DOHH2 (cell line): ENCODE measurements around the gene TMEM186.

Experiments
- CTCF ChIP-seq: fragments of 200-600 bp; sonication (generic); IDR thresholded peaks from one replicate; pipeline ENCODE4 v1.5.1; 2014; ENCODE audit warnings: antibody characterized with exemption, mild to moderate bottlenecking, low read depth, low read length; ENCODE audit not compliant: poor library complexity, severe bottlenecking
- EZH2phosphoT487 ChIP-seq: fragments of 200-600 bp; sonication (generic); IDR thresholded peaks from 2 replicates; pipeline ENCODE4 v1.6.1; 2017; ENCODE audit warnings: borderline replicate concordance, mild to moderate bottlenecking, antibody characterized with exemption, low read length, moderate library complexity, mixed read lengths

GRCh38 chr16:8804313-8804712 is 6.9 kb upstream of the TMEM186 start:
- no peak for TF ChIP-seq CTCF
- no peak for TF ChIP-seq EZH2phosphoT487
